Endodermal cell (in vitro differentiated cells): Measurements from ENCODE around the gene DLST. TPM values are rescaled to one million over a fixed set of nuclear protein-coding genes. Genes with fewer than 3 reads are reported as not detected.

Experiments
- DNase-seq: peaks from one replicate; pipeline ENCODE4 v3.0.0-alpha.2; 2017
- H3K27ac ChIP-seq: 2 replicates; pipeline ENCODE4 v1.5.1; 2013; ENCODE audit warnings: mild to moderate bottlenecking, low read depth, low read length, moderate library complexity
- H3K27me3 ChIP-seq: 2 replicates; pipeline ENCODE4 v1.6.1; 2013; ENCODE audit warnings: mild to moderate bottlenecking, low read length, moderate library complexity; ENCODE audit not compliant: insufficient read depth, control insufficient read depth, poor library complexity, severe bottlenecking
- H3K36me3 ChIP-seq: 2 replicates; pipeline ENCODE4 v1.7.0; 2013; ENCODE audit warnings: mild to moderate bottlenecking, low read length, moderate library complexity; ENCODE audit not compliant: control insufficient read depth, insufficient read depth
- H3K4me1 ChIP-seq: one replicate; pipeline ENCODE4 v1.7.0; 2013; ENCODE audit warnings: low read length; ENCODE audit not compliant: control insufficient read depth, insufficient read depth
- H3K4me3 ChIP-seq: 2 replicates; pipeline ENCODE4 v1.5.1; 2013; ENCODE audit warnings: mild to moderate bottlenecking, low read length, moderate library complexity
- H3K9ac ChIP-seq: 2 replicates; pipeline ENCODE4 v1.6.1; 2013; ENCODE audit warnings: mild to moderate bottlenecking, low read length, moderate library complexity; ENCODE audit not compliant: poor library complexity, severe bottlenecking; ENCODE audit errors: extremely low read depth
- H3K9me3 ChIP-seq: 2 replicates; pipeline ENCODE4 v1.6.1; 2013; ENCODE audit warnings: mild to moderate bottlenecking, low read length, moderate library complexity; ENCODE audit not compliant: control insufficient read depth
- H3K27ac Mint-ChIP-seq: 2 replicates; pipeline ENCODE4 v1.8.0; 2020; ENCODE audit warnings: mixed read lengths
- H3K27me3 Mint-ChIP-seq: 2 replicates; pipeline ENCODE4 v1.8.0; 2021; ENCODE audit warnings: mild to moderate bottlenecking, mixed read lengths; ENCODE audit not compliant: insufficient read depth
- H3K36me3 Mint-ChIP-seq: 2 replicates; pipeline ENCODE4 v1.8.0; 2020; ENCODE audit warnings: low read depth, mixed read lengths
- H3K4me1 Mint-ChIP-seq: 2 replicates; pipeline ENCODE4 v1.8.0; 2020; ENCODE audit warnings: mixed read lengths
- H3K4me3 Mint-ChIP-seq: 2 replicates; pipeline ENCODE4 v1.8.0; 2020; ENCODE audit warnings: mild to moderate bottlenecking, moderate library complexity, mixed read lengths
- H3K9me3 Mint-ChIP-seq: 2 replicates; pipeline ENCODE4 v1.8.0; 2020; ENCODE audit warnings: mild to moderate bottlenecking, mixed read lengths
- WGBS, 2 experiments: methylation state at CpG; one replicate each; pipeline versions ENCODE4 v1.1.5 to v1.1.7; 2013; ENCODE audit warnings: missing lambda C conversion rate in 2 of 2, mixed read lengths in 1 of 2; ENCODE audit not compliant: insufficient coverage in 1 of 2, insufficient read length in 1 of 2; 5-methylcytosine and 5-hydroxymethylcytosine counted together
- total RNA-seq, 2 donors: library from RNA; stranded (reverse); fragmentation: NEBNext Ultra II Directional in 1 of 2; extraction: Animal tissue kit (Norgen Biotek cat#: 25700) in 1 of 2; gene quantifications; 2 replicates in 1 of 2; 3 replicates in 1 of 2; pipeline ENCODE4 v1.2.1, GENCODE V29; 2021
- TF ChIP-seq, protein P1 (sequence below): fragments of 200-600 bp; sonication (generic); conservative IDR thresholded peaks from 2 replicates; pipeline ENCODE4 v1.5.0; 2021; ENCODE audit warnings: antibody characterized with exemption, mild to moderate bottlenecking

The DLST gene
- total RNA-seq, 2 donors from 2014 or later: 119 to 126 TPM

DNA sequence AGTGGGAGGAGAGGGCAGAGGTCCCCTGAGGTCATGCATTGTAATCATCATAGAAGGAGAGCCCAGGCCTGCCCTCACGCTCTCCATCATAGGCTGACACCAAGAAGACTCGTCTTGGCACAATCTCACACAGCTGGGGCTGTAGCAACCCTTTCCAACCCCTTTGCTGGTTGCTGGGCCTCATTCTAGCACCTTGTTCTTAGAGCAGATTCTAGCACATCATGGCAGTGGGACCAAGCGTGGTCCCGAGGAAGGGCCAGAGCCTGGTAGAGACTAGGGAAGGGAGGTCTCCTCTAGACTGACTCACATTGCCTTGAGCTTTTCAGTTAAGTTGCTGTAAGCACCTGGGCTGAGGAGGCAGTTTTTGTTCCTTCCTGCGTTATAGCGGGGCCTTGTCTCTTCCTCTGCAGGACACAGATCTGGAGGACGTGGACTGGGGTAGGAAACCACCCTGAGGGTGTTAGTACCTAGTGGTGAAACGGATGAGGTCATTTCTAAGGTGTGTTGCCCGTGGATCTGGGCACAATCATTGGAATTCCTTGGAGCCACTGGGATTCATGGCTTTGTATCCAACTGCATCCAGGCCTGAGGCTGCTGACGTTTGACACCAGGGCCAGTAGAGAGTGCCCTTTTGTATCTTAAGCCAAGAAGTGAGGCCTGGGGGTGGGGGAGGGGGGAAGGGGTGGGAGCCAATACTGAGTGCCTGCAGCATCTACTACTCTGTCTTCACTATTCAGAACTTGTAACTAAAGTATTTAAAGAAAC is 21.4 kb downstream of the DLST start:
- Histone ChIP-seq H3K4me1 (no peaks in the 10 kb centered on the region), H3K9ac (no peak overlapping the region), H3K9me3 (no peaks in the 10 kb centered on the region), H3K27me3 (no peaks in the 10 kb centered on the region), H3K27ac (no peak overlapping the region), H3K36me3 (peaks cover 75% of the 10 kb centered on the region), H3K4me3 (no peak overlapping the region)
- Mint-ChIP-seq H3K27ac (peak overlapping the region; percentile 74), H3K27me3 (no peaks in the 10 kb centered on the region), H3K9me3 (no peaks in the 10 kb centered on the region), H3K4me1 (peaks cover 8% of the 10 kb centered on the region), H3K4me3 (no peak overlapping the region), H3K36me3 (peaks cover 63% of the 10 kb centered on the region)
- TF ChIP-seq, protein P1, sequence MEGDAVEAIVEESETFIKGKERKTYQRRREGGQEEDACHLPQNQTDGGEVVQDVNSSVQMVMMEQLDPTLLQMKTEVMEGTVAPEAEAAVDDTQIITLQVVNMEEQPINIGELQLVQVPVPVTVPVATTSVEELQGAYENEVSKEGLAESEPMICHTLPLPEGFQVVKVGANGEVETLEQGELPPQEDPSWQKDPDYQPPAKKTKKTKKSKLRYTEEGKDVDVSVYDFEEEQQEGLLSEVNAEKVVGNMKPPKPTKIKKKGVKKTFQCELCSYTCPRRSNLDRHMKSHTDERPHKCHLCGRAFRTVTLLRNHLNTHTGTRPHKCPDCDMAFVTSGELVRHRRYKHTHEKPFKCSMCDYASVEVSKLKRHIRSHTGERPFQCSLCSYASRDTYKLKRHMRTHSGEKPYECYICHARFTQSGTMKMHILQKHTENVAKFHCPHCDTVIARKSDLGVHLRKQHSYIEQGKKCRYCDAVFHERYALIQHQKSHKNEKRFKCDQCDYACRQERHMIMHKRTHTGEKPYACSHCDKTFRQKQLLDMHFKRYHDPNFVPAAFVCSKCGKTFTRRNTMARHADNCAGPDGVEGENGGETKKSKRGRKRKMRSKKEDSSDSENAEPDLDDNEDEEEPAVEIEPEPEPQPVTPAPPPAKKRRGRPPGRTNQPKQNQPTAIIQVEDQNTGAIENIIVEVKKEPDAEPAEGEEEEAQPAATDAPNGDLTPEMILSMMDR: no peak
- WGBS, 2 experiments: 82 to 90% methylated on average over 7 to 10 of the region's 10 CpGs
- no peak for DNase-seq

DNA sequence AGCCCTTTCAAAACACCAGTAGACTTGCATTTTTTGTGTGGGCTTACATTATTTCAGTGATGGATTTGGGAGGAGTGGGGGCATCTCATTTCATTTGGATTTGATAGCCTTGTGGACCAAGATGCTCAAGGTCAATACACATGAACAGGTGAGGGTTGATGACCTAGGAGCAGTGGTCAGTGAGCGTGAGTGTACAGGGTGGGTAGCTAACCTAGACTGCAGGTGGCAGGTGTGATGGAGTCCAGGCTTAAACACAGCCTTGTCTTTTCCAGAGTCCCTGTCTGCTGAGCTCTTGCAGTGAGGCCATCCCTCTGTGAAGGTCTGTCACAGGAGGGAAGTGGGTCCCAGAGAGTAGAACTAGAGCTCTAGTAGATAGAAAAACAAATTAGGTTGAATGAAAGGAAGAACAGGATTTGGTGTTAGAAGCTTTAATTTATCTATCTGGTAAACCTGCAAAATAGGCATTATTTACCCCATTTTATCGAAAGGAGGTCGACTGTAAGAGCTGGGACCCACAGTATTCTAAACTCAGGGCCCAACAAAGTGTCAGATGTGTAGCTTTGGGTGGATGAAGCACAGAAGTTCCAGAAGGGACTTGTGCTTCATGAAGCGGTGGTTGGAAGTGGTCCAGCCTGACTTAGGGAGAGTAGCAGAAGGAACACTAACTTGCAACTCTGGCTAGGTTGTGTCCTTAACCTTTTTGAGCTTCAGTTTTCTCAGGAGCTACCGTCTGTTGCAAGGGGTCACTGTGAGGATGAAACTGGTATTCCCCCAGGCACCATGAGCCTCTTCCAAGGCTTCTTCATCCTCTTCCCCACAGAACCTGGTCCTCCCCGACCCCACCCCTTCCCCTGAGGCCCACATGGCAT is 23.2 kb downstream of the DLST start:
- H3K27me3 ChIP-seq: no peaks in the 10 kb centered on the region
- no peak overlapping the region for H3K9ac ChIP-seq
- 93 to 94% methylated on average over 6 of the region's 6 CpGs for WGBS, 2 experiments
- peaks cover 45% of the 10 kb centered on the region for H3K36me3 Mint-ChIP-seq
- no peak overlapping the region for H3K4me3 Mint-ChIP-seq
- H3K4me1 ChIP-seq: no peaks in the 10 kb centered on the region
- H3K27me3 Mint-ChIP-seq: no peaks in the 10 kb centered on the region
- no peak overlapping the region for H3K27ac ChIP-seq
- no peak overlapping the region for H3K4me3 ChIP-seq
- TF ChIP-seq, protein P1: no peak
- H3K36me3 ChIP-seq: peaks cover 58% of the 10 kb centered on the region
- no peak for DNase-seq
- no peak overlapping the region for H3K27ac Mint-ChIP-seq
- no peaks in the 10 kb centered on the region for H3K9me3 Mint-ChIP-seq
- H3K4me1 Mint-ChIP-seq: peaks cover 8% of the 10 kb centered on the region
- no peaks in the 10 kb centered on the region for H3K9me3 ChIP-seq

DNA sequence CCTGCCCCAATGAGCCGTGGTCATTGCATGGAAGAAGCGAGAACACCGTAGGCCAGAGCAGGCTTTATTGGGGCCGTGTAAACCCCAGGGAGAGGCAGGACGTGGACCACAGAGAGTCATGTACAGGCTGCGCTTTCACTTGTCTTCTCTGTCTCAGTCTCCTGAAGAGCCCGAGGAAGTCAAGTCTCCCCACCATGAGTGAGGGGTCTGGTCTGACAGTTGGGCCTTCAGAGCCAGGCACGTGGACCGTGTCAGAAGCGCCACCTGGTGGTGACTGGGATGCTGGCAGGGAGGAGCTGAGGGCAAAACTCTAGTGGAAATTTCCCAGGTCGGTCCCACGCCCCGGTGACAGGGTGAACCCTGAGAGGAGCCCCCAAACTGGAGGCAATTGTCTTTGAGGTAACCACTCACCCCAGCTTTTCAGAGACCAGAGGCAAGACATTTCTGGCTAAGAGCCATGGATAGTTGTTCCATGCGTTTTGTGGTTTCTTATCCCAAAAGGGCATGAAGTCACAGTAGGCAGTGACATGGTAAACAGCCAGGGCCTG is 24.0 kb downstream of the DLST start:
- Histone ChIP-seq H3K9me3 (no peaks in the 10 kb centered on the region), H3K36me3 (peaks cover 50% of the 10 kb centered on the region), H3K9ac (no peak overlapping the region), H3K27me3 (no peaks in the 10 kb centered on the region), H3K4me3 (no peak overlapping the region), H3K27ac (no peak overlapping the region), H3K4me1 (no peaks in the 10 kb centered on the region)
- H3K27me3 Mint-ChIP-seq: no peaks in the 10 kb centered on the region
- peaks cover 37% of the 10 kb centered on the region for H3K36me3 Mint-ChIP-seq
- no peaks in the 10 kb centered on the region for H3K9me3 Mint-ChIP-seq
- H3K4me3 Mint-ChIP-seq: no peak overlapping the region
- TF ChIP-seq, protein P1: peak; percentile 98
- H3K27ac Mint-ChIP-seq: no peak overlapping the region
- DNase-seq: peak; percentile 91
- H3K4me1 Mint-ChIP-seq: peaks cover 8% of the 10 kb centered on the region
- WGBS, 2 experiments: 68 to 70% methylated on average over 14 of the region's 14 CpGs
